ENCODE results near the gene TECTB. TPM values are rescaled to one million over a fixed set of nuclear protein-coding genes. Genes with fewer than 3 reads are reported as not detected.

The TECTB gene
- total RNA-seq, 1 experiment from 2014 or later = 0.07 TPM

DNA sequence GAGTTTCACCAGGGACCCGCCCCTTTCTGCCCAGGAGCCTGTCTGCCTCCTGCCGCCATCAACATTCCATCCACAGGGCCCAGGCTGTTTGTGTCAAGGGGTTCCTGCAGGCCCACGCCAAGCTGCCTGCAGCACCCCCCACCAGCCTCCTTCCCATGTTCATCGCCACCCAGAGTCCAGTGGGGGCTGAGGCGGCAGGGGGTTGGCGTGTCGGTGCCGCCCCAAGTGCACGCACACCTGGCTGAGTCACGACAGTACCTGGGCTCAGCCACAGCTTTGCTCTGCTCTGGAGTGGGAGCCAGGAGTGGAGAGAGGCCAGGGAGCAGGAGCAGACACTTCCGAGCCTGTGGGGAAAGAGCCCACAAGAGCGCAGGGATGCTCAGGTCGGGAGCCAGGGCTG, 42.8 kb upstream of the TECTB start:
- ATAC-seq = no peak

More for the DNA sequence above, 42.8 kb upstream of the TECTB start:
- no peak for TF ChIP-seq POLR2AphosphoS5 (IDR thresholded peaks at IDR 0.05; ENCODE audit: low read depth, low read length)
- TF ChIP-seq, protein P1, sequence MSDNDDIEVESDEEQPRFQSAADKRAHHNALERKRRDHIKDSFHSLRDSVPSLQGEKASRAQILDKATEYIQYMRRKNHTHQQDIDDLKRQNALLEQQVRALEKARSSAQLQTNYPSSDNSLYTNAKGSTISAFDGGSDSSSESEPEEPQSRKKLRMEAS (IDR thresholded peaks at IDR 0.05) = no peak
- TF ChIP-seq, protein P2, sequence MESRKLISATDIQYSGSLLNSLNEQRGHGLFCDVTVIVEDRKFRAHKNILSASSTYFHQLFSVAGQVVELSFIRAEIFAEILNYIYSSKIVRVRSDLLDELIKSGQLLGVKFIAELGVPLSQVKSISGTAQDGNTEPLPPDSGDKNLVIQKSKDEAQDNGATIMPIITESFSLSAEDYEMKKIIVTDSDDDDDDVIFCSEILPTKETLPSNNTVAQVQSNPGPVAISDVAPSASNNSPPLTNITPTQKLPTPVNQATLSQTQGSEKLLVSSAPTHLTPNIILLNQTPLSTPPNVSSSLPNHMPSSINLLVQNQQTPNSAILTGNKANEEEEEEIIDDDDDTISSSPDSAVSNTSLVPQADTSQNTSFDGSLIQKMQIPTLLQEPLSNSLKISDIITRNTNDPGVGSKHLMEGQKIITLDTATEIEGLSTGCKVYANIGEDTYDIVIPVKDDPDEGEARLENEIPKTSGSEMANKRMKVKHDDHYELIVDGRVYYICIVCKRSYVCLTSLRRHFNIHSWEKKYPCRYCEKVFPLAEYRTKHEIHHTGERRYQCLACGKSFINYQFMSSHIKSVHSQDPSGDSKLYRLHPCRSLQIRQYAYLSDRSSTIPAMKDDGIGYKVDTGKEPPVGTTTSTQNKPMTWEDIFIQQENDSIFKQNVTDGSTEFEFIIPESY (IDR thresholded peaks at IDR 0.05; ENCODE audit: extremely low read depth, insufficient replicate concordance, low read length) = no peak
- no peak for TF ChIP-seq CEBPB (IDR thresholded peaks at IDR 0.05; ENCODE audit: low read depth)
- TF ChIP-seq, protein P3, sequence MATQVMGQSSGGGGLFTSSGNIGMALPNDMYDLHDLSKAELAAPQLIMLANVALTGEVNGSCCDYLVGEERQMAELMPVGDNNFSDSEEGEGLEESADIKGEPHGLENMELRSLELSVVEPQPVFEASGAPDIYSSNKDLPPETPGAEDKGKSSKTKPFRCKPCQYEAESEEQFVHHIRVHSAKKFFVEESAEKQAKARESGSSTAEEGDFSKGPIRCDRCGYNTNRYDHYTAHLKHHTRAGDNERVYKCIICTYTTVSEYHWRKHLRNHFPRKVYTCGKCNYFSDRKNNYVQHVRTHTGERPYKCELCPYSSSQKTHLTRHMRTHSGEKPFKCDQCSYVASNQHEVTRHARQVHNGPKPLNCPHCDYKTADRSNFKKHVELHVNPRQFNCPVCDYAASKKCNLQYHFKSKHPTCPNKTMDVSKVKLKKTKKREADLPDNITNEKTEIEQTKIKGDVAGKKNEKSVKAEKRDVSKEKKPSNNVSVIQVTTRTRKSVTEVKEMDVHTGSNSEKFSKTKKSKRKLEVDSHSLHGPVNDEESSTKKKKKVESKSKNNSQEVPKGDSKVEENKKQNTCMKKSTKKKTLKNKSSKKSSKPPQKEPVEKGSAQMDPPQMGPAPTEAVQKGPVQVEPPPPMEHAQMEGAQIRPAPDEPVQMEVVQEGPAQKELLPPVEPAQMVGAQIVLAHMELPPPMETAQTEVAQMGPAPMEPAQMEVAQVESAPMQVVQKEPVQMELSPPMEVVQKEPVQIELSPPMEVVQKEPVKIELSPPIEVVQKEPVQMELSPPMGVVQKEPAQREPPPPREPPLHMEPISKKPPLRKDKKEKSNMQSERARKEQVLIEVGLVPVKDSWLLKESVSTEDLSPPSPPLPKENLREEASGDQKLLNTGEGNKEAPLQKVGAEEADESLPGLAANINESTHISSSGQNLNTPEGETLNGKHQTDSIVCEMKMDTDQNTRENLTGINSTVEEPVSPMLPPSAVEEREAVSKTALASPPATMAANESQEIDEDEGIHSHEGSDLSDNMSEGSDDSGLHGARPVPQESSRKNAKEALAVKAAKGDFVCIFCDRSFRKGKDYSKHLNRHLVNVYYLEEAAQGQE (IDR thresholded peaks at IDR 0.05; ENCODE audit: low read depth) = no peak
- TF ChIP-seq, protein P4, sequence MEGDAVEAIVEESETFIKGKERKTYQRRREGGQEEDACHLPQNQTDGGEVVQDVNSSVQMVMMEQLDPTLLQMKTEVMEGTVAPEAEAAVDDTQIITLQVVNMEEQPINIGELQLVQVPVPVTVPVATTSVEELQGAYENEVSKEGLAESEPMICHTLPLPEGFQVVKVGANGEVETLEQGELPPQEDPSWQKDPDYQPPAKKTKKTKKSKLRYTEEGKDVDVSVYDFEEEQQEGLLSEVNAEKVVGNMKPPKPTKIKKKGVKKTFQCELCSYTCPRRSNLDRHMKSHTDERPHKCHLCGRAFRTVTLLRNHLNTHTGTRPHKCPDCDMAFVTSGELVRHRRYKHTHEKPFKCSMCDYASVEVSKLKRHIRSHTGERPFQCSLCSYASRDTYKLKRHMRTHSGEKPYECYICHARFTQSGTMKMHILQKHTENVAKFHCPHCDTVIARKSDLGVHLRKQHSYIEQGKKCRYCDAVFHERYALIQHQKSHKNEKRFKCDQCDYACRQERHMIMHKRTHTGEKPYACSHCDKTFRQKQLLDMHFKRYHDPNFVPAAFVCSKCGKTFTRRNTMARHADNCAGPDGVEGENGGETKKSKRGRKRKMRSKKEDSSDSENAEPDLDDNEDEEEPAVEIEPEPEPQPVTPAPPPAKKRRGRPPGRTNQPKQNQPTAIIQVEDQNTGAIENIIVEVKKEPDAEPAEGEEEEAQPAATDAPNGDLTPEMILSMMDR (IDR thresholded peaks at IDR 0.05 in 2 of 3, conservative IDR thresholded peaks at IDR 0.05 in 1 of 3; ENCODE audit: borderline replicate concordance in 1 of 3, insufficient read depth in 1 of 3, low read depth in 2 of 3, low read length in 2 of 3) = no peak
- TF ChIP-seq SP1 (IDR thresholded peaks at IDR 0.05; ENCODE audit: low read depth) = no peak
- no peak for TF ChIP-seq FOSL1 (IDR thresholded peaks at IDR 0.05; ENCODE audit: low read depth)
- TF ChIP-seq YY1 (IDR thresholded peaks at IDR 0.05; ENCODE audit: extremely low read depth, insufficient replicate concordance, low read depth, low read length) = no peak
- no peak for TF ChIP-seq RAD21 (IDR thresholded peaks at IDR 0.05; ENCODE audit: low read depth)
- no peak for TF ChIP-seq EGR1 (IDR thresholded peaks at IDR 0.05; ENCODE audit: low read depth)
- no peak for TF ChIP-seq POLR2A (IDR thresholded peaks at IDR 0.05; ENCODE audit: borderline replicate concordance, extremely low read depth, insufficient read depth, insufficient read length)
- no peak for TF ChIP-seq ELF1 (IDR thresholded peaks at IDR 0.05; ENCODE audit: borderline replicate concordance, low read depth)
- no peak for TF ChIP-seq CBX3 (IDR thresholded peaks at IDR 0.05; ENCODE audit: low read depth)
- no peak for TF ChIP-seq TCF7L2 (IDR thresholded peaks at IDR 0.05; ENCODE audit: borderline replicate concordance, extremely low read depth, insufficient read depth, insufficient read length)
- TF ChIP-seq SRF (IDR thresholded peaks at IDR 0.05; ENCODE audit: low read depth) = no peak
- no peak for TF ChIP-seq SIN3A (IDR thresholded peaks at IDR 0.05; ENCODE audit: low read depth)
- TF ChIP-seq, protein P5, sequence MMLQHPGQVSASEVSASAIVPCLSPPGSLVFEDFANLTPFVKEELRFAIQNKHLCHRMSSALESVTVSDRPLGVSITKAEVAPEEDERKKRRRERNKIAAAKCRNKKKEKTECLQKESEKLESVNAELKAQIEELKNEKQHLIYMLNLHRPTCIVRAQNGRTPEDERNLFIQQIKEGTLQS (IDR thresholded peaks at IDR 0.05) = no peak
- no peak for TF ChIP-seq JUND (IDR thresholded peaks at IDR 0.05)
- H4K20me1 ChIP-seq (ENCODE audit: insufficient read depth) = no peaks in the 10 kb centered on the region
- no peaks in the 10 kb centered on the region for H3K36me3 ChIP-seq (ENCODE audit: control insufficient read depth in 1 of 2, insufficient read depth in 2 of 2, low read length in 2 of 2)
- ChIA-PET POLR2A (no interaction called here), CTCF (no interaction called here), RAD21 (ENCODE audit: low non-redundant PET in 1 of 2, low total read pairs in 2 of 2, uncharacterized antibody in 2 of 2, unreplicated experiment in 2 of 2) (no interaction called here)
- no peaks in the 10 kb centered on the region for H3K9me2 ChIP-seq (ENCODE audit: insufficient read depth)
- H3K79me2 ChIP-seq (ENCODE audit: insufficient read depth, low read length) = no peaks in the 10 kb centered on the region
- H3K9ac ChIP-seq (ENCODE audit: low read length) = no peak overlapping the region
- no peaks in the 10 kb centered on the region for H3K9me3 ChIP-seq (ENCODE audit: control insufficient read depth in 1 of 2, insufficient read depth in 1 of 2, low read depth in 1 of 2, low read length in 2 of 2)
- no peak overlapping the region for H3K27ac ChIP-seq (ENCODE audit: low read depth, low read length)
- intact Hi-C loops (cut with micrococcal nuclease) = no loop called here
- H2AFZ ChIP-seq (ENCODE audit: low read depth, low read length, poor library complexity, severe bottlenecking) = no peak overlapping the region
- DNase-seq (ENCODE audit: low read depth, low spot score) = no peak
- no peaks in the 10 kb centered on the region for H3K27me3 ChIP-seq (ENCODE audit: insufficient read depth, low read length)
- no peaks in the 10 kb centered on the region for H3K4me1 ChIP-seq (ENCODE audit: control insufficient read depth in 1 of 2, insufficient read depth in 2 of 2, low read length in 2 of 2)
- no peak overlapping the region for H3K4me3 ChIP-seq (replicated peaks in 1 of 2; ENCODE audit: low read depth in 1 of 2, low read length in 2 of 2)
- H3K4me2 ChIP-seq (ENCODE audit: low read length) = no peak overlapping the region
- no TSS peak for BruUV-seq (replicated peaks)

Measured in HCT116 (cell line).